ENCODE measurements around the gene EDN2. TPM values are rescaled to one million over a fixed set of nuclear protein-coding genes. Genes with fewer than 3 reads are reported as not detected.

Gene EDN2
- total RNA-seq, 1 donor from 2014 or later = not detected

DNA sequence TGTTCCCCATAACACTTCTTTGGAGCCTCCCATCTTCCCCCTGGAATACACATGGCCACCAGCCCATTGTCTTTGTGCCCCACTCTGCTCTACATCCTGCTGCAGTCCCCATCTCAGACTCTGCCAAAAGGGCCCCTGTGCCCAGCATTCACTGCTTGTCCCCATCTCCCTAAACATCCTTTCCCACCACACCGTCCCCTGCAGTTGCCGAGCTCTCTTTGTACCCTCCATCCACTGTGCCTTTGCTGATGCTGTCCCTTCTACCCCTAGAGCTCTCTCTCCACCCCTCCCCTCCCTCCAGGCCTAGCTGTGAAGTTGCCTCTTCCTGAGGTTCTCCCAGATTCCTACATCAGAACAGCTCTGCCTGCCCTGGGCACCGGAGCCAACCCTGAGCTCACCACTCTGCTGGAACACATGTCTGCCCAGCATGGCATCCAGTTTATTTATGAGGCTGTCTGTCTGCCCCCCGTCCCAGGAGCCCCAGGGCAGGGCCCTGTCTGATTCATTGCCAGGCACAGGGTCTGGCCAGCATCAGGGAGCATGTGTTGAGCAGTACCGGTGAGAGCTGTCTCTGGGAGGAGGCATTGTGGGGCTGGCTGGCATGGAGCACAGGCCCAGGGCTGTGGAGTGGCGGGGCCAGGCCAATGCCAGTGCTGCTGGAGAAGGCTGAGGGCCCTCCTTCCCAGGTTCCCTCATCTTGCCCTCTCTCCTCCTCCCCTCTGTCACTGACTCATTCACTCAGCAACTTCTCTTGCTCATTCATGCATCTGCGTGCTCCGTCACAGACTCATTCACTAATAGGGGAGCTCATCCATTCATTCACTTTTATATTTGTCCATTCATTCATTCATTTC, 28.8 kb downstream of the EDN2 start:
- Mint-ChIP-seq H3K4me3 (no peak overlapping the region), H3K9me3 (peaks cover 3% of the 10 kb centered on the region), H3K27me3 (ENCODE audit: low read depth) (no peaks in the 10 kb centered on the region), H3K27ac (ENCODE audit: unreplicated experiment) (peak overlapping the region; percentile 84), H3K36me3 (ENCODE audit: low read depth) (no peaks in the 10 kb centered on the region), H3K4me1 (peaks cover 51% of the 10 kb centered on the region)
- TF ChIP-seq, protein P1, sequence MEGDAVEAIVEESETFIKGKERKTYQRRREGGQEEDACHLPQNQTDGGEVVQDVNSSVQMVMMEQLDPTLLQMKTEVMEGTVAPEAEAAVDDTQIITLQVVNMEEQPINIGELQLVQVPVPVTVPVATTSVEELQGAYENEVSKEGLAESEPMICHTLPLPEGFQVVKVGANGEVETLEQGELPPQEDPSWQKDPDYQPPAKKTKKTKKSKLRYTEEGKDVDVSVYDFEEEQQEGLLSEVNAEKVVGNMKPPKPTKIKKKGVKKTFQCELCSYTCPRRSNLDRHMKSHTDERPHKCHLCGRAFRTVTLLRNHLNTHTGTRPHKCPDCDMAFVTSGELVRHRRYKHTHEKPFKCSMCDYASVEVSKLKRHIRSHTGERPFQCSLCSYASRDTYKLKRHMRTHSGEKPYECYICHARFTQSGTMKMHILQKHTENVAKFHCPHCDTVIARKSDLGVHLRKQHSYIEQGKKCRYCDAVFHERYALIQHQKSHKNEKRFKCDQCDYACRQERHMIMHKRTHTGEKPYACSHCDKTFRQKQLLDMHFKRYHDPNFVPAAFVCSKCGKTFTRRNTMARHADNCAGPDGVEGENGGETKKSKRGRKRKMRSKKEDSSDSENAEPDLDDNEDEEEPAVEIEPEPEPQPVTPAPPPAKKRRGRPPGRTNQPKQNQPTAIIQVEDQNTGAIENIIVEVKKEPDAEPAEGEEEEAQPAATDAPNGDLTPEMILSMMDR (conservative IDR thresholded peaks at IDR 0.05) = no peak
- no peak for DNase-seq (ENCODE audit: low read depth, low spot score)

DNA sequence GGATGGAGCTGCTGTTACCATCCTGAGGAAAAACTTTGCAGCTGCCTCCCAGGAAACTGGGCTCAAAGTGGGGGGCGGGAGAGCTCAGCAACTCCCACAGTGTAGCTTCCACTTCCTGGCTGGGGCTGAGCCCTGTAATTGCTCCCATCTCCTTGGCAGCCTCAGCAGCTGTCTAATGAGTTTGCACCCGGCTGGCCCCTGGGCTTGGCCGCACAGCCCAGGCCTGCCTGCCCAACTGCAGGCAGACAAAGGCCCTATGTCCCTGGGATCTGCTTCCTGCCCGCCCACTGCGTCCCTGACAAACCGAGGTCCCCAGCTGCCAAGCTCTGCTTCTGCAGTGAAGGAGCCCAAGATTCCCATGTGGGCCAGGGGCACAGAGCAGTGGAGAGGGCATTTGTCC, 30.1 kb downstream of the EDN2 start:
- Mint-ChIP-seq H3K4me1 (peaks cover 64% of the 10 kb centered on the region), H3K4me3 (peak overlapping the region; percentile 35), H3K9me3 (peaks cover 3% of the 10 kb centered on the region)

DNA sequence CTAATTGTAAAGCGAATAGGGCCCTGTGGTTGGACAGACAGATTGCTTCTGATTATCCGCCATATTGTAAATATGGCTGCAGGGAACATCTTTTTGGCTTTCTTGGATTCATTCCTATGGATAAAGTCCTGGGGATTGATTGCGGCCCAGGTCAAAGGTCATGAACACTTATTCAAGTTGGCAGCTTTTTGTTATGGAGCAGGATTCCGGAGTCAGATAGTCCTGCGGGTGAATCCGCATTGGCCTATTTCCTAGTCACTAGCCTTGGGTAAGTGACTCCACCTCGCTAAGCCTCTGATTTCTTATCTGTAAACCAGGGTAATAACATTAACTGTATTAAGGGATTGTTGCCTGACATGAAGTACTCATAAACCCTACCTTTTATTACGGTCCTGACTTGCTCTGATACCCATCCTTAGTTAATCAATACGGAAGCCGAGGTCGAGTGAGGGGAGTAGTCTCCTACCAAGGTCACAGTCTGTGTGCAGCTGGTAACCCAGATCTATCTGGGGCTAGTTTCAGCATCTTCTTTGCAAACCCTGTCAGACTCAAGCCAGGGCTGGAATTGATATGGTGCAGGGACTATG, 31.7 kb downstream of the EDN2 start:
- TF ChIP-seq, protein P1 (conservative IDR thresholded peaks at IDR 0.05) = no peak
- peaks cover 71% of the 10 kb centered on the region for H3K4me1 Mint-ChIP-seq
- no peak for DNase-seq (ENCODE audit: low read depth, low spot score)
- H3K36me3 Mint-ChIP-seq (ENCODE audit: low read depth) = no peaks in the 10 kb centered on the region
- H3K27me3 Mint-ChIP-seq (ENCODE audit: low read depth) = no peaks in the 10 kb centered on the region
- no peak overlapping the region for H3K27ac Mint-ChIP-seq (ENCODE audit: unreplicated experiment)
- H3K4me3 Mint-ChIP-seq = no peak overlapping the region
- no peaks in the 10 kb centered on the region for H3K9me3 Mint-ChIP-seq

More for the DNA sequence above, 30.1 kb downstream of the EDN2 start:
- no peaks in the 10 kb centered on the region for H3K27me3 Mint-ChIP-seq (ENCODE audit: low read depth)
- no peaks in the 10 kb centered on the region for H3K36me3 Mint-ChIP-seq (ENCODE audit: low read depth)
- H3K27ac Mint-ChIP-seq (ENCODE audit: unreplicated experiment) = peak overlapping the region; percentile 31
- TF ChIP-seq, protein P1 (conservative IDR thresholded peaks at IDR 0.05) = no peak
- DNase-seq (ENCODE audit: low read depth, low spot score) = peak; percentile 40

DNA sequence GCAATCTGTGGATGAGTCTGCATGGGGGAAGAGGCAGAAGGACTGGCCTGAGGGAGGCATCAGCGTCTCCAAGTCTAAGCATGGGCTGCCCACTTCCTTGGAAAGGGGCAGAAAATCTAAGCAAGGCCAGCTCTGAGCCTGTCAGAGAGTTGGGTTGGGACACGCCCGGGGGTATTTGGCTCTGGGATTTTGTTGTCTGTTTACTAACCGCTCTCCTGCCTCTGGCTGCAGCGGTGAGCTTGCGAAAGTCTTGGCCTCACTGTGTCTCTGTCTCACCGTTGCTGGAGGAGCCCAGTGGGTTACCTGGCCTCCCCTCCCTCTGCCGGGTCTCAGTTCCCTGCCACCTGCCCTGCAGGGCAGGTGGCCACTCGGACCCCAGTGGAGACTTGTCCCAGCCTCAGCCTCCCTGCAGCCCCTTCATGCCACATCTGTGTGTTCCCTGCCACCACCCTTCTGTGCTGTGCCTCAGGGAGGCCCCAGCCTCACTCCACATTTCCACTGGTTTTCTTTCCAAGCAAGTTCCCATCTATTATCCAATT, 33.7 kb downstream of the EDN2 start:
- no peak overlapping the region for H3K4me3 Mint-ChIP-seq
- TF ChIP-seq, protein P1 (conservative IDR thresholded peaks at IDR 0.05) = no peak
- no peak for DNase-seq (ENCODE audit: low read depth, low spot score)
- H3K36me3 Mint-ChIP-seq (ENCODE audit: low read depth) = no peaks in the 10 kb centered on the region
- peaks cover 72% of the 10 kb centered on the region for H3K4me1 Mint-ChIP-seq
- H3K27me3 Mint-ChIP-seq (ENCODE audit: low read depth) = no peaks in the 10 kb centered on the region
- no peak overlapping the region for H3K27ac Mint-ChIP-seq (ENCODE audit: unreplicated experiment)
- no peaks in the 10 kb centered on the region for H3K9me3 Mint-ChIP-seq

DNA sequence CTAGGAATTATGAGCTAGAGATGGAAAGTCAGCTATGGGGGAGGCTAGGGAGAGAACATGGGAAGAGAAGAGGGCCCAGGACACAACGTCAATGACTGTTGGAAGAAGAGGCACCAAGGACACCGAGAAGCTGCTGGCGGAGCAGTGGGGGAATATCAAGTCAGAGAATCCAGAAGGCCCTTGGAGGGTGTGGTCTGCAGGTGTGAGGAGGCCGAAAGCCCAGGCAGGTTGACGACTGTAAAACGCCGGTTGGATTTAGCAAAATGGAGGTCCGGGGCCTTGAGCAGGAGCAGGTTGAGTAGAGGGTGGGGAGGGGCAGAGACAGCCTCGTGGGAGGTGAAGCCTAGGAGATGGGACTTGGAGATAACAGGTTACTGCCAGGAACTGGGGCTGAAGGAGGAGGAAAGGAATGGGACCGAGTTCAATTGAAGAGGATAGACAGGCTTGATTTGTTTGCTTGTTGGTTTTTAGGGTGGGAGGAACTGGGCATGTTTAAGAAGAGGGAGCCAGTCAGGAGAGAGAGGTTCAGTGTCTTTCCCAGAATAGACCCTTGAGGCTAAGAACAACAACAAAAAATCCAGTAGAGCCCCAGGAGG, 35.1 kb downstream of the EDN2 start:
- Mint-ChIP-seq H3K9me3 (no peaks in the 10 kb centered on the region), H3K27me3 (ENCODE audit: low read depth) (no peaks in the 10 kb centered on the region), H3K36me3 (ENCODE audit: low read depth) (no peaks in the 10 kb centered on the region), H3K4me3 (no peak overlapping the region), H3K27ac (ENCODE audit: unreplicated experiment) (no peak overlapping the region), H3K4me1 (peaks cover 59% of the 10 kb centered on the region)
- DNase-seq (ENCODE audit: low read depth, low spot score) = no peak
- TF ChIP-seq, protein P1 (conservative IDR thresholded peaks at IDR 0.05) = no peak

All from neural crest cell (in vitro differentiated cells).